Transverse colon (tissue), 4 donors: ENCODE data around the gene SLC38A6.

ENCODE experiments used
- CTCF ChIP-seq, 5 experiments: fragments of 200-600 bp in 3 of 5; fragments of 450-650 bp in 2 of 5; sonication (generic) in 3 of 5; IDR thresholded peaks; 1 replicate in 2 of 5; 2 replicates in 3 of 5; pipeline ENCODE4 v1.5.1; 2016 to 2017; ENCODE audit warnings: antibody characterized with exemption in 5 of 5, inconsistent platforms in 3 of 5, mild to moderate bottlenecking in 2 of 5, moderate library complexity in 1 of 5
- EP300 ChIP-seq: sonication (generic); formaldehyde crosslinking; IDR thresholded peaks from one replicate; pipeline ENCODE4 v1.6.1; 2017; ENCODE audit warnings: antibody characterized with exemption, low read depth
- POLR2A ChIP-seq: fragments of 450-650 bp; IDR thresholded peaks from one replicate; pipeline ENCODE4 v1.6.1; 2016; ENCODE audit warnings: antibody characterized with exemption, mild to moderate bottlenecking, moderate library complexity
- POLR2AphosphoS5 ChIP-seq, 3 donors: sonication (generic); formaldehyde crosslinking; IDR thresholded peaks; one replicate each; pipeline ENCODE4 v1.6.1; 2016; ENCODE audit warnings: antibody characterized with exemption in 3 of 3

- TF ChIP-seq POLR2AphosphoS5 (IDR thresholded peaks at IDR 0.05) (no peak), CTCF (IDR thresholded peaks at IDR 0.05) (no peak), EP300 (no peak), POLR2A (no peak)
These were observed 108.2 kb downstream of the SLC38A6 start for GRCh38 chr14:61089126-61089750.
